GM18502 (cell line): ENCODE results near the gene IGFBP4.

Experiments used
- ATAC-seq: cut with Tn5 transposase; IDR thresholded peaks from one replicate; pipeline ENCODE4 v1.9.1; 2021; ENCODE audit warnings: mild to moderate bottlenecking; ENCODE audit not compliant: unreplicated experiment, poor library complexity

The IGFBP4 gene

GRCh38 chr17:40430272-40431230 is 12.7 kb upstream of the IGFBP4 start:
- ATAC-seq, result no peak

- no peak for ATAC-seq
These were observed 12.0 kb upstream of the IGFBP4 start for GRCh38 chr17:40431231-40431602.

GRCh38 chr17:40432864-40433528 is 10.3 kb upstream of the IGFBP4 start:
- no peak for ATAC-seq

- ATAC-seq, result no peak
These were observed 9.5 kb upstream of the IGFBP4 start for GRCh38 chr17:40433551-40434415.

GRCh38 chr17:40436636-40437035 is 6.6 kb upstream of the IGFBP4 start:
- no peak for ATAC-seq

- no peak for ATAC-seq
These were observed 6.0 kb upstream of the IGFBP4 start for GRCh38 chr17:40437095-40437732.

GRCh38 chr17:40440166-40440565 is 3.1 kb upstream of the IGFBP4 start:
- no peak for ATAC-seq

- ATAC-seq, result no peak
These were observed 656 bp upstream of the IGFBP4 start for GRCh38 chr17:40442392-40443195.

- ATAC-seq, result no peak
These were observed 994 bp downstream of the IGFBP4 start for GRCh38 chr17:40443988-40444899.

- no peak for ATAC-seq
These were observed 2.7 kb downstream of the IGFBP4 start for GRCh38 chr17:40445751-40446468.

GRCh38 chr17:40447148-40447644 is 3.9 kb downstream of the IGFBP4 start:
- ATAC-seq, result no peak

- no peak for ATAC-seq
These were observed 4.6 kb downstream of the IGFBP4 start for GRCh38 chr17:40447806-40448205.

GRCh38 chr17:40448213-40448638 is 5.0 kb downstream of the IGFBP4 start:
- ATAC-seq, result no peak

- no peak for ATAC-seq
These were observed 5.5 kb downstream of the IGFBP4 start for GRCh38 chr17:40448639-40449261.

GRCh38 chr17:40450175-40450574 is 6.9 kb downstream of the IGFBP4 start:
- no peak for ATAC-seq

GRCh38 chr17:40451420-40451819 is 8.2 kb downstream of the IGFBP4 start:
- no peak for ATAC-seq

- no peak for ATAC-seq
These were observed 9.1 kb downstream of the IGFBP4 start for GRCh38 chr17:40452216-40452787.
